Measurements from ENCODE around the gene KCNAB2. TPM values are rescaled to one million over a fixed set of nuclear protein-coding genes. Genes with fewer than 3 reads are reported as not detected.

Gene KCNAB2
- total and polyA plus RNA-seq, 2 experiments from 2014 or later: 3.1 to 3.5 TPM

DNA sequence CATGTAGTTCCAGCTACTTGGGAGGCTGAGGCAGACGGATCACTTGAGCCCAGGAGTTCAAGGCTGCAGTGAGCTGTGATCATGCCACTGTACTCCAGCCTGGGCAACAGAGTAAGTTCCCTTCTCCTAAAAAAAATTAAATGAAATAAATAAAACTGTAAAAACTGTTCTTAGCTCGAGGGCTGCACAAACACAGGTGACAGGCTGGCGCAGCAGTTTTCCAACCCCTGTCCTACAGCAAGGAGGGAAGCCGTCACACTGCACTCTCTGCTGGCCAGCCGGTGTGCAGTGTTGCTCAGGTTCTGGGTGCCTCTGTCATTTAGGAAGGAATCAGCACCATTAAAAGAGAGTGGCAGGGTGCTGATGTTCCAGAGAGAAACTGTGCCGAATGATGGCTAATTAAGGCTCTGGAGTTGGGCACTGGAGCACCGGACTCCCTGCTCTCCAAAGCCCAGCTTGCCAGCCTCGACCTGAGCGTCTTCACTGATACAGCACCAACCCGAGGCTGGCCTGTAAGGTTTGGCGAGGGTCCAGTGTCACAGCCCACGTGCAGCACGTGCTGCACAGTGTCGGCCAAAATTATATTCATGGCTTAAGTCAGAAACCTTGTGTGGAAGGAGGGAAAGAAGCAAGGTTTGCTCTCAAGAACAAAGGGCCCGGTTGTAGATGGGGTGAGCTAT is 26.4 kb upstream of the KCNAB2 start:
- Histone ChIP-seq H3K4me1 (ENCODE audit: insufficient read depth) (no peaks in the 10 kb centered on the region), H3K4me3 (no peak overlapping the region), H3K36me3 (replicated peaks; ENCODE audit: insufficient read depth, low read depth) (no peaks in the 10 kb centered on the region), H3K9me3 (ENCODE audit: low read depth) (no peaks in the 10 kb centered on the region), H3K27me3 (no peaks in the 10 kb centered on the region), H2AFZ (no peak overlapping the region), H3K27ac (no peak overlapping the region), H3K79me2 (no peaks in the 10 kb centered on the region), H3K9me2 (replicated peaks; ENCODE audit: insufficient read depth) (no peaks in the 10 kb centered on the region), H4K20me1 (ENCODE audit: insufficient read depth, poor library complexity, severe bottlenecking) (no peaks in the 10 kb centered on the region), H3K4me2 (no peak overlapping the region)
- WGBS (ENCODE audit: low lambda C conversion rate, missing lambda C conversion rate): 87% methylated on average over 15 of the region's 15 CpGs
- no peak for DNase-seq (ENCODE audit: low spot score)
- TF ChIP-seq, protein P1, sequence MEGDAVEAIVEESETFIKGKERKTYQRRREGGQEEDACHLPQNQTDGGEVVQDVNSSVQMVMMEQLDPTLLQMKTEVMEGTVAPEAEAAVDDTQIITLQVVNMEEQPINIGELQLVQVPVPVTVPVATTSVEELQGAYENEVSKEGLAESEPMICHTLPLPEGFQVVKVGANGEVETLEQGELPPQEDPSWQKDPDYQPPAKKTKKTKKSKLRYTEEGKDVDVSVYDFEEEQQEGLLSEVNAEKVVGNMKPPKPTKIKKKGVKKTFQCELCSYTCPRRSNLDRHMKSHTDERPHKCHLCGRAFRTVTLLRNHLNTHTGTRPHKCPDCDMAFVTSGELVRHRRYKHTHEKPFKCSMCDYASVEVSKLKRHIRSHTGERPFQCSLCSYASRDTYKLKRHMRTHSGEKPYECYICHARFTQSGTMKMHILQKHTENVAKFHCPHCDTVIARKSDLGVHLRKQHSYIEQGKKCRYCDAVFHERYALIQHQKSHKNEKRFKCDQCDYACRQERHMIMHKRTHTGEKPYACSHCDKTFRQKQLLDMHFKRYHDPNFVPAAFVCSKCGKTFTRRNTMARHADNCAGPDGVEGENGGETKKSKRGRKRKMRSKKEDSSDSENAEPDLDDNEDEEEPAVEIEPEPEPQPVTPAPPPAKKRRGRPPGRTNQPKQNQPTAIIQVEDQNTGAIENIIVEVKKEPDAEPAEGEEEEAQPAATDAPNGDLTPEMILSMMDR (IDR thresholded peaks at IDR 0.05; ENCODE audit: poor library complexity): no peak
- no peak for TF ChIP-seq EZH2 (IDR thresholded peaks at IDR 0.05; ENCODE audit: borderline replicate concordance)
- TF ChIP-seq EZH2phosphoT487 (IDR thresholded peaks at IDR 0.05; ENCODE audit: low read depth, severe bottlenecking, unreplicated experiment): no peak

DNA sequence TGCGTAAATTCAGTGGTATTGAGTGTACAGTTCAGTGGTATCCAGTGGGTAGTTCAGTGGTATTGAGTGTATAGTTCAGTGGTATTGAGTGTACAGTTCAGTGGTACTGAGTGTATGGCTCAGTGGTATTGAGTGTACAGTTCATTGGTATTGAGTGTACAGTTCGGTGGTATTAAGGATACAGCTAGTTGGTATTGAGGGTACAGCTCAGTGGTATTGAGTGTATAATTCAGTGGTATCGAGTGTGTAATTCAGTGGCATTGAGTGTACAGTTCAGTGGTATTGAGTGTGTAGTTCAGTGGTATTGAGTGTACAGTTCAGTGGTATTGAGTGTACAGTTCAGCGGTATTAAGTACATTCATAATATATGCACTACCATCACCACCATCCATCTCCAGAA is 23.5 kb upstream of the KCNAB2 start:
- Histone ChIP-seq H3K9me3 (ENCODE audit: low read depth) (no peaks in the 10 kb centered on the region), H3K9me2 (replicated peaks; ENCODE audit: insufficient read depth) (no peaks in the 10 kb centered on the region), H4K20me1 (ENCODE audit: insufficient read depth, poor library complexity, severe bottlenecking) (no peaks in the 10 kb centered on the region), H3K36me3 (replicated peaks; ENCODE audit: insufficient read depth, low read depth) (no peaks in the 10 kb centered on the region), H3K4me3 (no peak overlapping the region), H3K4me1 (ENCODE audit: insufficient read depth) (no peaks in the 10 kb centered on the region), H3K27ac (no peak overlapping the region), H2AFZ (no peak overlapping the region), H3K79me2 (no peaks in the 10 kb centered on the region), H3K4me2 (no peak overlapping the region), H3K27me3 (no peaks in the 10 kb centered on the region)
- DNase-seq (ENCODE audit: low spot score): no peak
- whole genome bisulfite sequencing (ENCODE audit: low lambda C conversion rate, missing lambda C conversion rate): 99% methylated on average over 4 of the region's 4 CpGs
- TF ChIP-seq EZH2 (IDR thresholded peaks at IDR 0.05; ENCODE audit: borderline replicate concordance) (no peak), EZH2phosphoT487 (IDR thresholded peaks at IDR 0.05; ENCODE audit: low read depth, severe bottlenecking, unreplicated experiment) (no peak)
- TF ChIP-seq, protein P1 (IDR thresholded peaks at IDR 0.05; ENCODE audit: poor library complexity): no peak

DNA sequence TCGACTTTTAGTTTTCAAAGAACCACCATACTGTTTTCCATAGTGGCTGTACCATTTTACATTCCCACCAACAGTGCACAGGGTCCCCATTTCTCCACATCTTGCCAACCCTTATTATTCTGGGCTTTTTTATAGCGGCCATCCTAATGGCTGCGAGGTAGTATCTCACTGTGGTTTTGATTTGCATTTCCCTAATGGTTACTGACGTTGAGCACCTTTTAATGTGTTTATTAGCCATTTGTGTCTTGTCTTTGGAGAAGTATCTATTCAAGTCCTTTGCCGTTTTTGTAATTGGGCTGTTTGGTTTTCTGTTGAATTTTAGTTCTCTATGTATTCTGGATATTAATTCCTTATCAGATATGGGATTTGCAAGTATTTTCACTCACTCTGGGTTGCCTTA is 22.3 kb upstream of the KCNAB2 start:
- H4K20me1 ChIP-seq (ENCODE audit: insufficient read depth, poor library complexity, severe bottlenecking): no peaks in the 10 kb centered on the region
- no peaks in the 10 kb centered on the region for H3K4me1 ChIP-seq (ENCODE audit: insufficient read depth)
- WGBS (ENCODE audit: low lambda C conversion rate, missing lambda C conversion rate): 81% methylated on average over 5 of the region's 5 CpGs
- no peak overlapping the region for H2AFZ ChIP-seq
- H3K36me3 ChIP-seq (replicated peaks; ENCODE audit: insufficient read depth, low read depth): no peaks in the 10 kb centered on the region
- H3K4me3 ChIP-seq: no peak overlapping the region
- H3K79me2 ChIP-seq: no peaks in the 10 kb centered on the region
- no peak for TF ChIP-seq EZH2phosphoT487 (IDR thresholded peaks at IDR 0.05; ENCODE audit: low read depth, severe bottlenecking, unreplicated experiment)
- TF ChIP-seq EZH2 (IDR thresholded peaks at IDR 0.05; ENCODE audit: borderline replicate concordance): no peak
- no peaks in the 10 kb centered on the region for H3K9me3 ChIP-seq (ENCODE audit: low read depth)
- H3K9me2 ChIP-seq (replicated peaks; ENCODE audit: insufficient read depth): no peaks in the 10 kb centered on the region
- DNase-seq (ENCODE audit: low spot score): no peak
- no peaks in the 10 kb centered on the region for H3K27me3 ChIP-seq
- H3K27ac ChIP-seq: no peak overlapping the region
- H3K4me2 ChIP-seq: no peak overlapping the region

DNA sequence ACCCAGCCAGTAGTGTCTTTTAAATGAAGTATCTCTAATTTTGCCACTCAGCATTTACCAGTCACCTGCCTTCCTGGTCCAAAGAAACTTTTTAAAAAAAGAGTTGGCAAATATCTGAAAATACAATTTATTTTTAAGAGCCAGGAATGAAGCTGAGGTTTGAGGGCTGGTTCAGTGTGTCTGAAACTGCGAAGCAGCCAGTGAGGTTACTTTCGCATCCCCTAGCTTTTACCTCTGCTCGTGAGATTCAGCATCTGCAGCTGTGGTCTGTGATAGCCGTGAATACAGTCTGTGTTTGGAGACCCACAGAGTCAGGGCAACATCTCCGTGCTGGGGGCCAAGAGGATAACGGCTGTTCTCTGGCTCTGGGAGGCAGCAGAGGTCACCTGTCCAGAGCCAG is 21.3 kb upstream of the KCNAB2 start:
- H3K36me3 ChIP-seq (replicated peaks; ENCODE audit: insufficient read depth, low read depth): no peaks in the 10 kb centered on the region
- DNase-seq (ENCODE audit: low spot score): no peak
- H3K27ac ChIP-seq: no peak overlapping the region
- no peaks in the 10 kb centered on the region for H3K9me2 ChIP-seq (replicated peaks; ENCODE audit: insufficient read depth)
- H3K79me2 ChIP-seq: no peaks in the 10 kb centered on the region
- no peaks in the 10 kb centered on the region for H3K4me1 ChIP-seq (ENCODE audit: insufficient read depth)
- H3K4me2 ChIP-seq: no peak overlapping the region
- H4K20me1 ChIP-seq (ENCODE audit: insufficient read depth, poor library complexity, severe bottlenecking): no peaks in the 10 kb centered on the region
- 91% methylated on average over 6 of the region's 6 CpGs for WGBS (ENCODE audit: low lambda C conversion rate, missing lambda C conversion rate)
- no peak overlapping the region for H2AFZ ChIP-seq
- no peaks in the 10 kb centered on the region for H3K9me3 ChIP-seq (ENCODE audit: low read depth)
- H3K4me3 ChIP-seq: no peak overlapping the region
- TF ChIP-seq, protein P1 (IDR thresholded peaks at IDR 0.05; ENCODE audit: poor library complexity): no peak
- no peak for TF ChIP-seq EZH2phosphoT487 (IDR thresholded peaks at IDR 0.05; ENCODE audit: low read depth, severe bottlenecking, unreplicated experiment)
- no peak for TF ChIP-seq EZH2 (IDR thresholded peaks at IDR 0.05; ENCODE audit: borderline replicate concordance)
- H3K27me3 ChIP-seq: no peaks in the 10 kb centered on the region

Data from hepatocyte (in vitro differentiated cells).